OCI-LY7 (cell line): ENCODE results near the gene GATAD1. TPM values are rescaled to one million over a fixed set of nuclear protein-coding genes. Genes with fewer than 3 reads are reported as not detected.

Experiments
- BruUV-seq: library from RNA; stranded (reverse); fragments of 400-500 nt; replicated peaks from 2 replicates; lab custom pipeline; 2021; lab: Mats Ljungman, UMichigan
- CTCF ChIA-PET: fragments of 300-600 bp; sonication (Branson Sonifier 250); formaldehyde crosslinking; loops from one replicate; lab custom pipeline; 2022; ENCODE audit warnings: antibody characterized with exemption; ENCODE audit not compliant: unreplicated experiment; lab: Charles Lee
- POLR2A ChIA-PET: fragments of 300-600 bp; sonication (Branson Sonifier 250); formaldehyde crosslinking; loops from one replicate; lab custom pipeline; 2022; ENCODE audit warnings: antibody characterized with exemption; lab: Charles Lee
- DNase-seq: peaks from one replicate; pipeline ENCODE4 v3.0.0-alpha.2; 2015; ENCODE audit warnings: low spot score
- H2AFZ ChIP-seq: fragments of 200-600 bp; sonication (generic), shearing (Covaris generic); 2 replicates; pipeline ENCODE4 v1.6.1; 2014; ENCODE audit warnings: mild to moderate bottlenecking, antibody characterized with exemption, low read length, moderate library complexity
- H3K27ac ChIP-seq: fragments of 200-600 bp; sonication (generic); 2 replicates; pipeline ENCODE4 v1.5.1; 2014; ENCODE audit warnings: mixed run types, low read depth, mild to moderate bottlenecking, moderate library complexity, low read length, inconsistent platforms; ENCODE audit not compliant: poor library complexity, severe bottlenecking
- H3K36me3 ChIP-seq: fragments of 200-600 bp; sonication (generic); 2 replicates; pipeline ENCODE4 v1.6.1; 2014; ENCODE audit warnings: mild to moderate bottlenecking, antibody characterized with exemption, low read length, moderate library complexity, mixed read lengths; ENCODE audit not compliant: insufficient read depth
- H3K4me1 ChIP-seq: fragments of 200-600 bp; sonication (generic); 2 replicates; pipeline ENCODE4 v1.5.1; 2014; ENCODE audit warnings: mild to moderate bottlenecking, low read length; ENCODE audit not compliant: insufficient read depth, poor library complexity, severe bottlenecking
- H3K4me2 ChIP-seq: fragments of 200-600 bp; sonication (generic); 2 replicates; pipeline ENCODE4 v1.6.1; 2014; ENCODE audit warnings: mild to moderate bottlenecking, low read length
- H3K4me3 ChIP-seq: fragments of 200-600 bp; sonication (generic); 2 replicates; pipeline ENCODE4 v1.5.1; 2014; ENCODE audit warnings: mild to moderate bottlenecking, low read depth, low read length; ENCODE audit not compliant: poor library complexity, severe bottlenecking
- H3K79me2 ChIP-seq: fragments of 200-600 bp; sonication (generic); 2 replicates; pipeline ENCODE4 v1.6.1; 2016; ENCODE audit warnings: low read depth, mild to moderate bottlenecking, low read length, moderate library complexity, mixed read lengths; ENCODE audit not compliant: insufficient read depth
- H3K9me2 ChIP-seq: fragments of 200-600 bp; sonication (generic); 2 replicates; pipeline ENCODE4 v1.6.1; 2016; ENCODE audit warnings: mild to moderate bottlenecking, low read length, mixed read lengths; ENCODE audit not compliant: insufficient read depth
- H3K9me3 ChIP-seq: fragments of 200-600 bp; sonication (generic); 2 replicates; pipeline ENCODE4 v1.6.1; 2014; ENCODE audit warnings: mild to moderate bottlenecking, mixed run types, low read length, mixed read lengths
- H4K20me1 ChIP-seq: fragments of 200-600 bp; sonication (generic); 2 replicates; pipeline ENCODE4 v1.6.1; 2014; ENCODE audit warnings: mild to moderate bottlenecking, antibody characterized with exemption, low read length, moderate library complexity, mixed read lengths; ENCODE audit not compliant: insufficient read depth
- EZH2phosphoT487 ChIP-seq: fragments of 200-600 bp; sonication (generic); IDR thresholded peaks from 2 replicates; pipeline ENCODE4 v1.6.1; 2018; ENCODE audit warnings: low read depth, borderline replicate concordance, mild to moderate bottlenecking, mixed run types, antibody characterized with exemption, low read length, moderate library complexity, mixed read lengths
- intact Hi-C: fragments of 100-400 bp; cut with micrococcal nuclease; formaldehyde crosslinking; loops from one replicate; pipeline ENCODE4 v1.10.0; 2022; ENCODE audit not compliant: unreplicated experiment
- total RNA-seq, 2 experiments: library from RNA; depleted of rRNA in 1 of 2; stranded (reverse); fragments of >200 nt in 1 of 2; shearing (Covaris generic) in 1 of 2; gene quantifications; 2 replicates each; pipeline ENCODE4 v1.2.3, GENCODE V29; 2014 to 2022
- TF ChIP-seq, protein P1 (sequence below): fragments of 200-600 bp; sonication (generic); conservative IDR thresholded peaks from 2 replicates; pipeline ENCODE4 v1.5.1; 2014; ENCODE audit warnings: mild to moderate bottlenecking, antibody characterized with exemption, low read length, moderate library complexity, mixed read lengths

GATAD1 gene
- total RNA-seq, 2 experiments from 2014 or later = 19.6 to 37.9 TPM

DNA sequence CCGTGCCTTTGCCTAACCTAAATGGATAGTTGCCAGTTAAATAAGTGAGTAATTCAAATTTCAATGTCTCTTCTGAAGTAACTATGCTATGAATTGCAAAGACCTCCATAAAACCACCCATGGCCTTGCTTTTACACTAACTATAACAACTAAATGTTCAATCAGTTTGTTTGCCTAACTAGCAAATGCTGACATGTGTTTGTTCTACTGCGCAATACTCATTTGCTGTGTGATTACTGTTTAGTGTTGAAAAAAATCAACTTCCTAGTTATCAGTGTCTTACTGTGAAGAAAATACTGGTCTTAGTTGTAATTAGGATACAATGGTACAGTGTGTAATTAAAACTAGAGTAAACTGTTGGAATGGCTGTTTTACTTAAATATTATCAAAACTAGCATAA is 47.3 kb upstream of the GATAD1 start:
- Histone ChIP-seq H4K20me1 (no peaks in the 10 kb centered on the region), H3K79me2 (no peaks in the 10 kb centered on the region), H3K9me2 (no peaks in the 10 kb centered on the region), H3K4me3 (no peak overlapping the region), H3K4me1 (no peaks in the 10 kb centered on the region), H3K36me3 (peaks cover 44% of the 10 kb centered on the region), H3K9me3 (no peaks in the 10 kb centered on the region), H3K27ac (no peak overlapping the region), H3K4me2 (no peak overlapping the region), H2AFZ (no peak overlapping the region)
- CTCF ChIA-PET = no interaction called here
- POLR2A ChIA-PET = no interaction called here
- BruUV-seq = no TSS peak
- TF ChIP-seq, protein P1, sequence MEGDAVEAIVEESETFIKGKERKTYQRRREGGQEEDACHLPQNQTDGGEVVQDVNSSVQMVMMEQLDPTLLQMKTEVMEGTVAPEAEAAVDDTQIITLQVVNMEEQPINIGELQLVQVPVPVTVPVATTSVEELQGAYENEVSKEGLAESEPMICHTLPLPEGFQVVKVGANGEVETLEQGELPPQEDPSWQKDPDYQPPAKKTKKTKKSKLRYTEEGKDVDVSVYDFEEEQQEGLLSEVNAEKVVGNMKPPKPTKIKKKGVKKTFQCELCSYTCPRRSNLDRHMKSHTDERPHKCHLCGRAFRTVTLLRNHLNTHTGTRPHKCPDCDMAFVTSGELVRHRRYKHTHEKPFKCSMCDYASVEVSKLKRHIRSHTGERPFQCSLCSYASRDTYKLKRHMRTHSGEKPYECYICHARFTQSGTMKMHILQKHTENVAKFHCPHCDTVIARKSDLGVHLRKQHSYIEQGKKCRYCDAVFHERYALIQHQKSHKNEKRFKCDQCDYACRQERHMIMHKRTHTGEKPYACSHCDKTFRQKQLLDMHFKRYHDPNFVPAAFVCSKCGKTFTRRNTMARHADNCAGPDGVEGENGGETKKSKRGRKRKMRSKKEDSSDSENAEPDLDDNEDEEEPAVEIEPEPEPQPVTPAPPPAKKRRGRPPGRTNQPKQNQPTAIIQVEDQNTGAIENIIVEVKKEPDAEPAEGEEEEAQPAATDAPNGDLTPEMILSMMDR = no peak
- no peak for TF ChIP-seq EZH2phosphoT487
- intact Hi-C loops = no loop called here
- DNase-seq = no peak

DNA sequence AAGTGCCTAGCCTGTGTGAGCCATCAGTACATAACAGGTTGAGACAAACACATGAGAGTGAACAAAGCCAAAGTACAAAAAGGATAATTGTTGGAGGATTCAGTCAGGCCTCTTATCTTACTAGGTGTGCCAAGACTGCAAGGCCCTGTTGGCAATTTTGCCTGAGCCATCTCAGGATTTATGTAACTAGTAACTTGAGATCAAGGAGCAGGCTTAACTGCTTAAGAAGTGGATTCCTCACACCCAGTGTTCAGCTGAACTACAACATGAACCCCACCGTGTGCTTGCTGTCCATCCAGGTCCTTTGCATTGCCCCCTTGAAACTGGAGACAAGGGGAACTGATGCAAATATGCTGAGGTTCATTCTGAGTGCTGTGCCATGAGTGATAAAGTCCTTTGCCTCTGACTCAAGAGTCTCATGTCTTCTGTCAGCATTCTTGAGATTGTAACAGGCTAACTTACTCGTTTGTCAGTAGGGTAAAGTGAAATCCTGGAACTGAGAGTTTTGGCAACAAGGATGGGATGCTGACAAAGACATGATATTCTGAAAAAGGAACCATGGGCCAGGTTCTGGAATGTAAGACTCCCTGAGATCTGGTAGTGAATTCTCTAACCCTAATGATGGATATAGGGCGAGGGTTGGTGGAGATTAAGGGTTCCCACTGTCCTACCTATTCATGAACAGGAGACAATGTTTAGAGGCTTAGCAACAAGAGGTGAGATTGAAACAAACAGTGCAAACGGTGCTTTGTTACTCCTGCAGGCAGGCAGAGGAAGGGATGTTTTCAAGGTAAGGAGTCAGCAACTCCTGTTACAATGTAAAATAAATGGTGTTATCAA is 44.1 kb upstream of the GATAD1 start:
- Histone ChIP-seq H3K79me2 (no peaks in the 10 kb centered on the region), H3K9me2 (no peaks in the 10 kb centered on the region), H3K36me3 (peaks cover 27% of the 10 kb centered on the region), H4K20me1 (no peaks in the 10 kb centered on the region), H2AFZ (no peak overlapping the region), H3K27ac (no peak overlapping the region), H3K4me2 (no peak overlapping the region), H3K4me3 (no peak overlapping the region), H3K4me1 (no peaks in the 10 kb centered on the region), H3K9me3 (no peaks in the 10 kb centered on the region)
- intact Hi-C loops = no loop called here
- BruUV-seq = no TSS peak
- ChIA-PET POLR2A (interaction anchor here (1.3 to 2.1 kb wide), 2 partner anchors 10 to 42 kb away, joined by 4 to 8 read pairs; no protein-coding TSS in a partner anchor), CTCF (no interaction called here)
- DNase-seq = no peak
- TF ChIP-seq, protein P1 = no peak
- no peak for TF ChIP-seq EZH2phosphoT487

DNA sequence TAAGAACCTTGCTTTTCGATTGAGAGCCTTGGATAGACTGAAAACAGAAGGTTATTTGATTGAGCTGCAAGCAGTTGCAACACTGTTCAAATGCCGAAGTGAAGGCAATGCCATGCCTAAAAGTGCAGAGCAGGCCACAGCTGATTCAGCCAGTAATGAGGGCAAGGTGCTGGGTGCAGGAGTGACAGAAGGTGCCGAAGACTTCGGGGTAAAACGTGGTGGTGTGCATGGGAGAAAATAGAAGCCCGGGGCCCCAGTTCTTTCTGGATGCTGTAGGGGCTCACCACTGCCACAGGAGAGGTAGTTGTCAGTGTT is 43.6 kb upstream of the GATAD1 start:
- BruUV-seq = no TSS peak
- POLR2A ChIA-PET = interaction anchor here (0.6 kb wide), 1 partner anchor 10 kb away, joined by 3 read pairs; no protein-coding TSS in a partner anchor
- H3K36me3 ChIP-seq = peaks cover 22% of the 10 kb centered on the region
- H3K79me2 ChIP-seq = no peaks in the 10 kb centered on the region
- CTCF ChIA-PET = no interaction called here
- H3K27ac ChIP-seq = no peak overlapping the region
- DNase-seq = no peak
- intact Hi-C loops = no loop called here
- H3K4me2 ChIP-seq = no peak overlapping the region
- no peaks in the 10 kb centered on the region for H3K4me1 ChIP-seq
- no peaks in the 10 kb centered on the region for H3K9me2 ChIP-seq
- no peak overlapping the region for H3K4me3 ChIP-seq
- no peaks in the 10 kb centered on the region for H3K9me3 ChIP-seq
- H4K20me1 ChIP-seq = no peaks in the 10 kb centered on the region
- TF ChIP-seq, protein P1 = no peak
- TF ChIP-seq EZH2phosphoT487 = no peak
- H2AFZ ChIP-seq = no peak overlapping the region
